PC-9 (cell line): ENCODE data around the gene TSPAN14.

Experiments
- CTCF ChIP-seq: fragments of 200-600 bp; sonication (generic); conservative IDR thresholded peaks from 2 replicates; pipeline ENCODE4 v1.6.1; 2017; ENCODE audit warnings: mixed run types, antibody characterized with exemption, mild to moderate bottlenecking, moderate library complexity
- EZH2 ChIP-seq: fragments of 200-600 bp; sonication (generic); IDR thresholded peaks from 2 replicates; pipeline ENCODE4 v1.8.0; 2017; ENCODE audit warnings: antibody characterized with exemption, low read depth

- TF ChIP-seq CTCF: no peak
- no peak for TF ChIP-seq EZH2
These were observed 1.6 kb downstream of the TSPAN14 start for GRCh38 chr10:80455461-80456349.
